ENCODE measurements around the gene PALMD. TPM values are rescaled to one million over a fixed set of nuclear protein-coding genes. Genes with fewer than 3 reads are reported as not detected.

The PALMD gene, protein sequence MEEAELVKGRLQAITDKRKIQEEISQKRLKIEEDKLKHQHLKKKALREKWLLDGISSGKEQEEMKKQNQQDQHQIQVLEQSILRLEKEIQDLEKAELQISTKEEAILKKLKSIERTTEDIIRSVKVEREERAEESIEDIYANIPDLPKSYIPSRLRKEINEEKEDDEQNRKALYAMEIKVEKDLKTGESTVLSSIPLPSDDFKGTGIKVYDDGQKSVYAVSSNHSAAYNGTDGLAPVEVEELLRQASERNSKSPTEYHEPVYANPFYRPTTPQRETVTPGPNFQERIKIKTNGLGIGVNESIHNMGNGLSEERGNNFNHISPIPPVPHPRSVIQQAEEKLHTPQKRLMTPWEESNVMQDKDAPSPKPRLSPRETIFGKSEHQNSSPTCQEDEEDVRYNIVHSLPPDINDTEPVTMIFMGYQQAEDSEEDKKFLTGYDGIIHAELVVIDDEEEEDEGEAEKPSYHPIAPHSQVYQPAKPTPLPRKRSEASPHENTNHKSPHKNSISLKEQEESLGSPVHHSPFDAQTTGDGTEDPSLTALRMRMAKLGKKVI
- total RNA-seq = 39.5 TPM

- DNase-seq (ENCODE audit: extremely low spot score in 2 of 2) = no peak
- H3K9me3 ChIP-seq = no peaks in the 10 kb centered on the region
- H3K36me3 ChIP-seq = no peaks in the 10 kb centered on the region
- H3K4me3 ChIP-seq = peak within 1 kb of the TSS; percentile 44 to 45
- H3K27ac ChIP-seq = peak within 1 kb of the TSS; percentile 64
- intact Hi-C loops (cut with DNase I) = no loop called here
- H3K4me1 ChIP-seq = peaks cover 23% of the 10 kb centered on the region
- no peaks in the 10 kb centered on the region for H3K27me3 ChIP-seq
- TF ChIP-seq POLR2AphosphoS5 (IDR thresholded peaks at IDR 0.05; ENCODE audit: insufficient read depth in 1 of 2, low read depth in 1 of 2) (peak; percentile 33 to 45), POLR2A (IDR thresholded peaks at IDR 0.05) (no peak)
- TF ChIP-seq, protein P1, sequence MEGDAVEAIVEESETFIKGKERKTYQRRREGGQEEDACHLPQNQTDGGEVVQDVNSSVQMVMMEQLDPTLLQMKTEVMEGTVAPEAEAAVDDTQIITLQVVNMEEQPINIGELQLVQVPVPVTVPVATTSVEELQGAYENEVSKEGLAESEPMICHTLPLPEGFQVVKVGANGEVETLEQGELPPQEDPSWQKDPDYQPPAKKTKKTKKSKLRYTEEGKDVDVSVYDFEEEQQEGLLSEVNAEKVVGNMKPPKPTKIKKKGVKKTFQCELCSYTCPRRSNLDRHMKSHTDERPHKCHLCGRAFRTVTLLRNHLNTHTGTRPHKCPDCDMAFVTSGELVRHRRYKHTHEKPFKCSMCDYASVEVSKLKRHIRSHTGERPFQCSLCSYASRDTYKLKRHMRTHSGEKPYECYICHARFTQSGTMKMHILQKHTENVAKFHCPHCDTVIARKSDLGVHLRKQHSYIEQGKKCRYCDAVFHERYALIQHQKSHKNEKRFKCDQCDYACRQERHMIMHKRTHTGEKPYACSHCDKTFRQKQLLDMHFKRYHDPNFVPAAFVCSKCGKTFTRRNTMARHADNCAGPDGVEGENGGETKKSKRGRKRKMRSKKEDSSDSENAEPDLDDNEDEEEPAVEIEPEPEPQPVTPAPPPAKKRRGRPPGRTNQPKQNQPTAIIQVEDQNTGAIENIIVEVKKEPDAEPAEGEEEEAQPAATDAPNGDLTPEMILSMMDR (IDR thresholded peaks at IDR 0.05) = no peak
These were observed at the start of gene PALMD for GRCh38 chr1:99645699-99646531. PALMD (plus strand) TSS chr1:99646113; CDS start chr1:99646318, 205 bp downstream.

DNA sequence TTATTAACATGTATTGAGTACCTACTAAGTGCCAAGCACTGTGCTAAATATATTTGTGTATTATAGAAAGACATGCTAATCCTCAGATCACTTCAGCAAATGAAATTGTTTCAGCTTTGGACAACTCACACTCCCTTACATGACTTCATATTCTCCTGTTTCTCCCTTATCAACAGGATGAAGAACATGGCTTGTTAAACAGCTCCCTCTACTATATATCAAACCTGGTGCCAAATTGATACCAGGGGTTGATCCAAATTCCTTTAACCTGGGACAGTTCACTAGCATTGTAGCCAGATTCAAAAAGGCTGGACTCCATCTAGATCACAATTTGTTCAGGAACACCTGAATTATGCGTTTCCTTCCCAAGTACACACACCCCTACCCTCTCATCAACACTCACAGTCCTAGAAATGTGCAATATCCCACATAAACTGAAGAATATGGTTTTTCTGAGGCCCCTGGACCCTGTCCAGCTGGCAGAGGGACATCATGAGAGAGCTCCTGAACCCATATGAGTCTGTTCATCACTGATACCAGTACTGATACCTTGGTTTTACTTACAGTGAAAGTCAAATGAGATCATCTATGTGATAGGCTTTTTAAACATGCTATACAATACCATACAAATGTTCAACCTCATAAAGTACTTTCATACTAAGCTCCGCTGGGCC lies 47.0 kb upstream of the PALMD start:
- TF ChIP-seq POLR2A (IDR thresholded peaks at IDR 0.05) (no peak), POLR2AphosphoS5 (IDR thresholded peaks at IDR 0.05; ENCODE audit: insufficient read depth in 1 of 2, low read depth in 1 of 2) (no peak)
- TF ChIP-seq, protein P1 (IDR thresholded peaks at IDR 0.05) = no peak
- Histone ChIP-seq H3K36me3 (no peaks in the 10 kb centered on the region), H3K27ac (no peak overlapping the region), H3K4me3 (no peak overlapping the region), H3K4me1 (no peaks in the 10 kb centered on the region), H3K27me3 (no peaks in the 10 kb centered on the region), H3K9me3 (no peaks in the 10 kb centered on the region)
- DNase-seq (ENCODE audit: extremely low spot score in 2 of 2) = no peak
- intact Hi-C loops (cut with DNase I) = no loop called here

DNA sequence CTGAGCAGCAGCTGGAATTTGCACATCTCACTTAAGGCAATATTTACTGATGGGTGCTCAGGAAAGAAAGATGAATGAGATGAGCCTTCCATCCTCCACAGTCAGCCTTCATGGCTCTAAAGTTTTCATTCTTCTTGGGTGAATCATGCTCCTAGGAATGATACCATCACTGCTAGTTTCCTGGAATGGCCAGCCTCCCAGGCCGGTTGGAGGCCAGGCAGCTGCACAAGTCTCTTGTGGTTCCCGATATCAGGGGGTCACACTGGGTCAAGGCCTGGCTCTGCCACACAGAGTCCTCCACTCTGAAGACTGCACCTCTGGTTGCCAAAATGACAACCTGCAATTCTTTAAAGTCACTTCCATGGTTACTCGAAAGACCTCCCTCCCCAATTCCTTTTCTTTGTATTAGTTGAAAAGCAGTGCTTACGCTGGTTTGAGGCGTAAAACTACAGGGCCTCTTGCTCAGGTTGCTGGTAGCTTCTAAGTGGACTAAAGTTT lies 46.2 kb upstream of the PALMD start:
- intact Hi-C loops (cut with DNase I) = no loop called here
- H3K27me3 ChIP-seq = no peaks in the 10 kb centered on the region
- H3K36me3 ChIP-seq = no peaks in the 10 kb centered on the region
- DNase-seq (ENCODE audit: extremely low spot score in 2 of 2) = no peak
- H3K9me3 ChIP-seq = no peaks in the 10 kb centered on the region
- no peak overlapping the region for H3K4me3 ChIP-seq
- no peak for TF ChIP-seq POLR2AphosphoS5 (IDR thresholded peaks at IDR 0.05; ENCODE audit: insufficient read depth in 1 of 2, low read depth in 1 of 2)
- TF ChIP-seq POLR2A (IDR thresholded peaks at IDR 0.05) = no peak
- TF ChIP-seq, protein P1 (IDR thresholded peaks at IDR 0.05) = no peak
- no peaks in the 10 kb centered on the region for H3K4me1 ChIP-seq
- H3K27ac ChIP-seq = no peak overlapping the region

GRCh38 chr1:99600782-99601181 lies 45.1 kb upstream of the PALMD start:
- no peaks in the 10 kb centered on the region for H3K36me3 ChIP-seq
- H3K4me3 ChIP-seq = no peak overlapping the region
- DNase-seq (ENCODE audit: extremely low spot score in 2 of 2) = no peak
- H3K27ac ChIP-seq = no peak overlapping the region
- H3K4me1 ChIP-seq = no peaks in the 10 kb centered on the region
- TF ChIP-seq POLR2A (IDR thresholded peaks at IDR 0.05) (no peak), POLR2AphosphoS5 (IDR thresholded peaks at IDR 0.05; ENCODE audit: insufficient read depth in 1 of 2, low read depth in 1 of 2) (no peak)
- TF ChIP-seq, protein P1 (IDR thresholded peaks at IDR 0.05) = no peak
- intact Hi-C loops (cut with DNase I) = no loop called here
- no peaks in the 10 kb centered on the region for H3K9me3 ChIP-seq
- no peaks in the 10 kb centered on the region for H3K27me3 ChIP-seq
